Fibroblast of lung (primary cell): ENCODE data around the gene ACTA1.

Experiments used
- EZH2 ChIP-seq: IDR thresholded peaks from 2 replicates; pipeline ENCODE4 v1.5.1; 2012; ENCODE audit warnings: low read length, control low read depth, mild to moderate bottlenecking; ENCODE audit errors: missing control alignments
- TF ChIP-seq, protein P1 (sequence below), 2 donors: IDR thresholded peaks in 1 of 2; conservative IDR thresholded peaks in 1 of 2; 1 replicate in 1 of 2; 2 replicates in 1 of 2; pipeline ENCODE4 v1.5.1; 2011 to 2012; ENCODE audit warnings: low read length in 2 of 2, control low read depth in 1 of 2, inconsistent platforms in 1 of 2, low read depth in 1 of 2, mild to moderate bottlenecking in 1 of 2

DNA sequence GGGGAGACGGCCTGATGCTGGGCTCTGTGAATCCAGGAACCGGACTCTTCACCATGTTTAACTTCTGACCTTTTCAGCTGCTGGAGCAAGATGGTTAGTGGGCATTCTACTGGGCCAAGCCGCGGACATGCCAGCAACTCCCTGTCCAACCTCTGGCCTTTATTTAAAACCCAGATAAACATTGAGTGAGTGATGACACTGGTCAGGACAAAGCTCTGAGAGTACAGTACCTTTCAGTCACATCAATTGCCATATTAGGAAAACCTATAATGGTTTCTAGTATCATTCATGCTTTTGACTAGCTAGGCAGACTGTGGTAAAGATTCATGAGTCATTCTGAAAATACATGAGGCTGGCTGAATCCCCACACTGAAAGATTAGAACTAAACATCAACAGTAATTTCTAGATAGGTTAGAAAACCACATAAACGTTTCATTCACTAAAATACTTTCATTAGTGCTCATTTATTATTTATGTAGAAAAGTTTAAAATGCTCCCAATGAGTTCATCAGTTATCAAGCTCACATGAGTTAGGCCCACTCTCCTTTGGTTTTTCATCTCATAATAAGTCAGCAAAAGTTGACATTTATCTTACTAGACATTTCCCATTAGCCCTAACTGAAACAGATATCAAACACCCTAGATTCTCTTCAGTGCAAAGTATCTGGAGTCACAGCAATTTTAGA lies 7.1 kb upstream of the ACTA1 start:
- TF ChIP-seq, protein P1, sequence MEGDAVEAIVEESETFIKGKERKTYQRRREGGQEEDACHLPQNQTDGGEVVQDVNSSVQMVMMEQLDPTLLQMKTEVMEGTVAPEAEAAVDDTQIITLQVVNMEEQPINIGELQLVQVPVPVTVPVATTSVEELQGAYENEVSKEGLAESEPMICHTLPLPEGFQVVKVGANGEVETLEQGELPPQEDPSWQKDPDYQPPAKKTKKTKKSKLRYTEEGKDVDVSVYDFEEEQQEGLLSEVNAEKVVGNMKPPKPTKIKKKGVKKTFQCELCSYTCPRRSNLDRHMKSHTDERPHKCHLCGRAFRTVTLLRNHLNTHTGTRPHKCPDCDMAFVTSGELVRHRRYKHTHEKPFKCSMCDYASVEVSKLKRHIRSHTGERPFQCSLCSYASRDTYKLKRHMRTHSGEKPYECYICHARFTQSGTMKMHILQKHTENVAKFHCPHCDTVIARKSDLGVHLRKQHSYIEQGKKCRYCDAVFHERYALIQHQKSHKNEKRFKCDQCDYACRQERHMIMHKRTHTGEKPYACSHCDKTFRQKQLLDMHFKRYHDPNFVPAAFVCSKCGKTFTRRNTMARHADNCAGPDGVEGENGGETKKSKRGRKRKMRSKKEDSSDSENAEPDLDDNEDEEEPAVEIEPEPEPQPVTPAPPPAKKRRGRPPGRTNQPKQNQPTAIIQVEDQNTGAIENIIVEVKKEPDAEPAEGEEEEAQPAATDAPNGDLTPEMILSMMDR (conservative IDR thresholded peaks at IDR 0.05 in 1 of 2, IDR thresholded peaks at IDR 0.05 in 1 of 2; ENCODE audit: low read depth in 1 of 2, low read length in 2 of 2) = no peak
- TF ChIP-seq EZH2 = no peak
